Stimulated activated CD8-positive, alpha-beta memory T cell treated with anti-CD3 and anti-CD28 coated beads, Interleukin-4, amount 100 ng/mL, for 48 hours (primary cell): ENCODE measurements around the gene TRIM7.
"Not testable (repeated sequence)": the region's sequence is repeated elsewhere in the genome, so short reads cannot be mapped to it uniquely, and the experiment has no call there.

Source experiments
- DNase-seq: peaks from one replicate; pipeline ENCODE4 v3.0.0-alpha.2; 2020

TRIM7 gene

DNA sequence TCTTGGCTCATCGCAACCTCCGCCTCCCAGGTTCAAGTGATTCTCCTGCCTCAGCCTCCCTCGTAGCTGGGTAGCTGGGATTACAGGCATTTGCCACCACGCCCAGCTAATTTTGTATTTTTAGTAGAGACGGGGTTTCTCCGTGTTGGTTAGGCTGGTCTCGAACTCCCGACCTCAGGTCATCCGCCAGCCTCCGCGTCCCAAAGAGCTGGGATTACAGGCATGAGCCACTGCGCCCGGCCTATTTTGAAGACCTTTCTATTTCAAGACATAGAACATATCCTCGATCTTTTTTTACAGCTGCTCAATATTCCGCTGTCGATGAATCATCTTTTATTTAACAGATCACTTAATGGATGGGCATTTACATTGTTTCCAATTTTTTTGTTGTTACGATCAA, 5.7 kb upstream of the TRIM7 start:
- not testable (repeated sequence) for DNase-seq

DNA sequence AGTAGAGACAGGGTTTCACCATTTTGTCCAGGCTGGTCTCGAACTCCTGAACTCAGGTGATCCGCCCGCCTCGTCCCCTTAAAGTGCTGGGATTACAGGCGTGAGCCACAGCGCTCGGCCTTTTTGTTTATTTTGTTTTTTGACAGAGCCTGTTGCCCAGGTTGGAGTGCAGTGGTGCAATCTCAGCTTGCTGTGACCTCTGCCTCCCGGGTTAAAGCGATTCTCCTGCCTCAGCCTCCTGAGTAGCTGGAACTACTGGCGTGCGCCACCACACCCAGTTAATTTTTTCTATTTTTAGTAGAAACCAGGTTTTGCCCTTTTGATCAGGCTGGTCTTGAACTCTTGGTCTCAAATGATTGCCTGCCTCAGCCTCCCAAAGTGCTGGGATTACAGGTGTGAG, 5.2 kb upstream of the TRIM7 start:
- not testable (repeated sequence) for DNase-seq

DNA sequence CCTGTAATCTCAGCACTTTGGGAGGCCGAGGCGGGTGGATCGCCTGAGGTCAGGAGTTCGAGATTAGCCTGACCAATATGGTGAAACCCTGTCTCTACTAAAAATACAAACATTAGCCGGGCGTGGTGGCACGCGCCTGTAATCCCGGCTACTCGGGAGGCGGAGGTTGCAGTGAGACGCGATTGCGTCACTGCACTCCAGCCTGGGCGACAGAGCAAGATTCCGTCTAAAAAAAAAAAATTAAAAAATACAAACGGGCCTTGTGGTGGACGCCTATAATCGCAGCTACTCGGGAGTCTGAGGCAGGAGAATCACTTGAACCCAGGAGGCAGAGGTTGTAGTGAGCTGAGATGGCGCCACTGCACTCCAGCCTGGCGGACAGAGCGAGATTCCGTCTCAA, 4.0 kb upstream of the TRIM7 start:
- not testable (repeated sequence) for DNase-seq

DNA sequence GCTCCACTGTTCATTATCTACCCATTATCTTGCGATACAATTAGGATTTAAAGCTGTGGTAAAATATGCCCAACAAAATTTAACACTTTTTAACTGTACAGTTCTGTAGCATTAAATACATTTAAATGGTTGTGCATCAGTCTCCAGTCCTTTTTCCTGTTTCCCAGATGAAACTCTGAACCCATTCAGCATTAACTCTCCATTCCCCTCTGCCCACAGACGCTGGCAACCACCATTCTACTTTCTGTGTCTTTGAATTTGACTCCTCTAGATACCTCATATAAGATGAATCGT, 2.9 kb upstream of the TRIM7 start:
- no peak for DNase-seq

DNA sequence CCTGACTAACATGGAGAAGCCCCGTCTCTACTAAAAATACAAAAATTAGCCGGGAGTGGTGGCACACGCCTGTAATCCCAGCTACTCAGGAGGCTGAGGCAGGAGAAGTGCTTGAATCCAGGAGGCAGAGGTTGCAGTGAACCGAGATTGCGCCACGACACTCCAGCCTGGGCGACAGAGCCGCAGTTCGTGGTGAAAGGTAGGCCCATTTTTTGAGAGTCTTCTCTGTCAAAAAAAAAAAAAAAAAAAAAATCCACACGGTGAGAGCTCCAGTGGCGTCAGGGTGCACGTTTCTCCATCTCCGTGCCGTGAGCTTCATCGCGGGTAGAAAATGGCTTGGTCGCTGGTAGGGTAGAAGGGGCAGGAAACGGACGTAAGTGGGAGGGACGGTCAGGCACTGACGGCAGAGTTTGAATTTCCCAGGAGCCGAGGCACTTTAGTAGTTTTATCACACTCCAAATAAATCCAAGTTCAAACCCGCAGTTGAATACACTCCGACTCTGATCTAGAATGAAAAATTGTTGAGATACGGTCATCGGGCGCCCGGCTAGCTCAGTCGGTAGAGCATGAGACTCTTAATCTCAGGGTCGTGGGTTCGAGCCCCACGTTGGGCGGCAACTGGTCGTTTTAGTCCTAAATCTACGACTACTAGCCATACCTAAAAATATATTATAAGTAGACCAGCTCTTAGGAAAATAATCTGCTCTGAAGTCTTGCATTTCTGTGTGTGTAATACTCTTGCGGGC, 2.4 kb upstream of the TRIM7 start:
- peak; percentile 98 for DNase-seq

DNA sequence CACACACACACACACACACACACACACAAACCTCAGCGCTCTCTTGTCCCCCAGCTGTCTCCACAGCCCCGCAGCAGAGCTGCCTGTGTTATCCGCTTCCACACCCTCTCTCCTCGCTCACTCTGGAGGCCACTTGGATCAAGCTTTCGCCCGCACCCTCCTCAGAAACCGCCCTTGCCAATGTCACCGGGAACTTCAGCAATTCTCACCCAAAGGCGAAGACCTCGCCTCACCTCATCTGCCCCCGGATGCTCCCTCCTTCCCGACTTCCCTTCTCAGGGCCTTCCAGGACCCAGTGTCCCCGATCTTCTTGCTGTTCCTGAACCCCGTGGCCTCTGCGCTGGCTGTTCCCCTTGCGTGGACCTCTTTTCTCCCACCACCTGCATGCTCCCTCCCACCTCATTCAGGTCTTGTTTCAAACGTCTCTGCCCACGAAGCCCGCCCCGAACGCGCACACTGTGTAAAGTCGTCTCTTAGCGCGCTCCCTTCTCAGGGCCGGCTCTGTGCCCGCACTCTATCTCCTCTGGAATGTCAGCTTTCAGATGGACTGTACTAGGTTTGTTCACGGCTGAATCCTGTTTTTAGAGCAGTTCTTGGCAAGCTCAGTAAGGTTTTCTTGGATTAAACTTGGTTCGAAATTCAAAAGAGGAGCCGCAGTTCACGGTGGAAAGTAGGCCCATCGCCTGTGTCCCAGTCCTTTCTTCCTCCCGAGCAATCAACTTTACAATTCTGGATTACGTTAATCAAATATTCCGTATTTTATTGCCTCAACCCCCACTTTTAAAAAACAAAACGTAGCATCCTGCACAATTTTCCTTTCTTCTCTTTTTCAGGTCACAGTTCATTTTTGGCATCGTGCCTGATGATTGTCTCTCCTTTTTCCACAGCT, 1.0 kb upstream of the TRIM7 start:
- peak; percentile 53 for DNase-seq

DNA sequence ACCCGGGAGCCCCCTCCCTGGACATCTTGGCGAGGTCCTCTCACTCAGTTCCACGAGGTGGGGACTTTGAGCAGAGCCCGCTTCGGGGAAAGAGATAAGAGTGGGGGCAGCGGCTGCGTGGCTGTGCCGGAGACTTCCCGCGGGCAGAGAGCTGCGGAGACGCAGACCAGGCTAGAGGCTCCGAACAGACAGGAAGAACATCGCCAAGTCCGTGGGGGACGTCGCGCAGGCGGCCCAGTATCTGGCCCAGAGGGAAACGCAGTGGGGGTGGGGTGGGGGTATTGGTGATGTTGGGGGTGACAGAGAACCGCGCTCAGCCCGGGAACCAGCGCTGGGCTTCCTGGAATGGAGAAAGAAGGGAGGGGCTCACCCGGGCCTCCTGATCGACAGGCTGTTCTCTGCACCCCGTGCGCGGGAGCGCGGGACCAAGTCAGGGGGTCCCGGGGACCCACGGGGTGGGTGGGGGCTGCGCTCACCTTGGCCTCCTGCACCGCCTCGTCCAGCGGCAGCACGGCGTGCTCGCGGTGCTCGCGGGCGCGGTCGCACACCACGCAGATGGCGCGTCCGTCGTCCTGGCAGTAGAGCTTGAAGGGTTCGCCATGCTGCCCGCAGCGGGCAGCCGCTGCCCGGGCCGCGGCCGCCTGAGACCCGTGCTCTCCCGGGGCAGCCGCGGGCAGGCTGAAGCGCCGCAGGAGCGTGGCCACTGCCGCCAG, 727 bp downstream of the TRIM7 start:
- peak; percentile 45 for DNase-seq

DNA sequence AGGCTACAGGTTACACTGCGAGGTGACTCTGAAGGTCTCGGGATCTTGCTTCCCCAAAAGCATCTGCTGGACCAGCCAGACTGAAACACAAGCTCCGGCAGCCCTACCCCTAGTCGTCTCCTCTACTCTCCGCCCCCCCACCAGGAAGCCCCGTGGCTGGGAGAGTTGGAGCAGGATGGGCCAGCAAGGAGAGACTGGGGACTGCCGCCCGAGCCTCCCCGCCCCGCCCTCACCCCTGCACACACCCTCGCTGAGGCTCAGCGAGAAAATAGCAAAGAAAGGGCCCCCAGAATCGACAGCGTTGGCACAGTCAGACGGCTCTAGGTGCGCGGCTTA, 1.3 kb downstream of the TRIM7 start:
- DNase-seq = no peak

DNA sequence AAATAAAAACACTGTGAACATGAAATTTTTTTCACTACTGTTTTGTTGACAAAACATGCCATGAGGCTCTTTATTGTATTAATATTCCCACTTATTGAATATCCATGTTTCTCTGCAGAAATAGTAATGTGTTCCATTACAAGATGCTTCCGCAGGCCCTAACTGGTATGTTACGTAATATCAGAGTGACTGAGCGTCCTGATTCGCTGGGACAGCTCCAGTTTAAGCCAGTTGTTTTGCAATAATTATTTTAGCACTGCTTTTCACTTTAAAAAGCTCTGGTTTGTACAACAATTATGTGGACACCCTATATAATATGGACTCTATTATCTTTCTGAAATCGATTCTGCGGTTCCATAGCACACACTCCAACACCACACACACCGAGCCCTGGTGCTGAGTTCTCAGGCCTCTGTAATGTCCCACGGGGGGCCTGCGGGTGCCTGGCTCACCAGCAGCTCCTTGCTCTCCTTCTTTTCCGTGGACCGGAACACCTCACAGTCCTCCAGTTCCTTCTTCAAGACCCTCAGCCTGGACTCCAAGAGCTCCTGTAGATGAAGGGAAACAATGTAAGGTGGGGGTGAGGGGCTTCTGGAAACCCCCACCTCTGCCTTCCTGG, 1.8 kb downstream of the TRIM7 start:
- DNase-seq = no peak

DNA sequence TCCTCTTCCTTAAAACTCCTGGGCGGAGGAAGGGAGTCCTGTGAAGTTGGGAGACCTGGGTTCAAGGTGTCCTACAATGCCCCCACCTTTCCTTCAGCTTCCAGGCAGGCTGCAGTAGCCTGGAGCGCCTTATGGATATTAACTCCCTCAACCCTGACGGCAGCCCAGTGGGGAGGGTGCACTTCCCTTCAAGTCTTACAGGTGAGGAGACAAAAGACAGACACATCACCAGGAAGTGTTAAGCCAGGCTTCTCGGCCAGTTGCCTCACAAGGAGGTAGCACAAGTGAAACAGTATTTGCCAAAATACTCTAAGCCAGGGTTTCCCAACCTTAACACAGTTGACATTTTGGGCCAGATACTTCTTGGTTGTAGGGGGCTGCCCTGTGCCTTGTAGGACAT, 4.2 kb downstream of the TRIM7 start:
- no peak for DNase-seq

DNA sequence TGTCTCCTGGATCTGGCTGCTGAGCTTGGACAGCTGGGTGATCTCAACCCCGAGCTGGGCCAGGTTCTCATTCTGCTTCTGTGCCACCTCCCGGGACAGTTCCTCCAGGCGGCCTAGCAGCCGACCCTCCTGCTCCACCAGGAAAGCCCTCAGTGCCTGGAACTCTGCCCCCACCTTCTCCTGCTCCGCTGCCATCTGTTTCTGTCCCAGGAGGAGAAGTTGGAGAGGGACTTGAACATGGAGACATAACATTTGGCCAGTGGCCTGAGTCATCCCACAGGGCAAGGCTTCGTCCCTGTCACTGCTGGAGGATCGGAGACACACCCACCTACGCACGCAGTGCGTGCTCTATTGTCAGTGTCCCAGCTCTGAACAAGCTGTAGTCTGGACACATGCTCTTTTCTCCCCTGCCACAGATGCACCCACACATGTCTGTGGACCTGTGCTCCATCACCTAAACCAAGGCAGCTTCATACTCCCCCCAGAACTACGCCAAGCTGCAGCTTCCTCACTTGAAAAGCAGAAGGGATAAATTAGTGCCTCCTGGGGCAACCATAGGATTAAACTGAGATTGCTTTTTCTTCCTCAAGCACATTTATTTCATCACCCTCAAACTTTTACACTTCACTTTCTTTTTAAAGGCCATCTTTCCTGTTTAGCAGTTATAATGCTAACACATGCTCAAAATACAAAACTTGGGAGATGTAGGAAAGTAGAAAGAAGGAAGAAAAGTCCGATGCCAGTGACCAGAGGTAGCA, 4.9 kb downstream of the TRIM7 start:
- no peak for DNase-seq

DNA sequence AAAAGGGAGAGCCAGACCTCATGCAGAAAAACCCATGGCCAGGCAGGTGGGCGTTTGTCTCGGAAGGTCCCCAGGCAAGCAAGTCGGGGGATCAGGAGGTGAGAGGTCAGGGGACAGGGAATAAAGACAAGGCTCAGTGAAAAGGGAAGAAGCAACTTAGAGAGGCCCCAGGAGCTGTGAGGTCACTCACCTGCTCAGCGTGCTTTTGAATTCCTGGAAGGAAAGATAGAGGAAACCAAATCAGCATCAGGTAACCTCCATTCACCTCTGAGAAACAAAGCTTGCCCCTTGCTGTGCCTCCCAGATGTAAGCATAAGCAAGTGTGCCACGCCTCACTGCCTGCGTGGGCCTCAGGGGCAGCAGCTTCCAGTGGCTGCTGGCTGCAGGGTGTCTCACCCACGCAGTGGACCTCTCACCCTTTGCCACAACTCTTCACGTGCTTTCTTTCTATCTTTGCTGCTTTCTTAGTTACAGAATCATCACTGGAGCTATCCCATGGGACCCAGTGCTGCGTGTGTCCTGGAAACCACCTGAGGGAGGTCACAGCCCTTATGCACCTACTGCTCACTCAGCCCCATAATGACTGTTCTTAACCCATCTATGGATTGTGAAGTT, 6.0 kb downstream of the TRIM7 start:
- DNase-seq = no peak

DNA sequence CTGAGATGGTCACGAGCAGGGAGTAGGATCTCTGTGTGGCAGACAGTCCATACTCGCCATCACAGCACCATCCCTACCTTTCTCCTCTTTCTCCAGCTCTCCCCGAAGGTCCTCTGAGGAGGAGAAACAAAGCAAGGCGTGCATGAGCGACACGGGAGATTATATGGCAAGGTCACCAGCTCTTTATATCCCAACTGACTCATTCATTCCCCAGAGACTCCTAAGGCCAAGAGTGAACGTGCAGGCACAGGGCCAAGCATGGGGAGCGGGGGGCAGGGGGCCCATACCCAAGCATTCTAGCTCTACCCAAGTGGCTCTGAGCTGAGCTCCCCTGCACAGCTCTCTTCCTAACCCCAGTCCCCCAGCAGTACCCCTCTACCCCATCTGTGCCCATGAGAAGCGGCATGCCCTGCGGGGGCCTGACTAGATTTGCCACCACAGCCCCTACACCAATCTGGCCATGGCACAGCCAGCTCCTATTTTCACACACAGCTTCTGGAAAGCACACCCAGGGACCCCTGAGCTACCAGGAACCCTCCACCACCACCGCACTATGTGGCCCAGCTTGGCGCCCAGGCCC, 6.8 kb downstream of the TRIM7 start:
- DNase-seq = no peak

DNA sequence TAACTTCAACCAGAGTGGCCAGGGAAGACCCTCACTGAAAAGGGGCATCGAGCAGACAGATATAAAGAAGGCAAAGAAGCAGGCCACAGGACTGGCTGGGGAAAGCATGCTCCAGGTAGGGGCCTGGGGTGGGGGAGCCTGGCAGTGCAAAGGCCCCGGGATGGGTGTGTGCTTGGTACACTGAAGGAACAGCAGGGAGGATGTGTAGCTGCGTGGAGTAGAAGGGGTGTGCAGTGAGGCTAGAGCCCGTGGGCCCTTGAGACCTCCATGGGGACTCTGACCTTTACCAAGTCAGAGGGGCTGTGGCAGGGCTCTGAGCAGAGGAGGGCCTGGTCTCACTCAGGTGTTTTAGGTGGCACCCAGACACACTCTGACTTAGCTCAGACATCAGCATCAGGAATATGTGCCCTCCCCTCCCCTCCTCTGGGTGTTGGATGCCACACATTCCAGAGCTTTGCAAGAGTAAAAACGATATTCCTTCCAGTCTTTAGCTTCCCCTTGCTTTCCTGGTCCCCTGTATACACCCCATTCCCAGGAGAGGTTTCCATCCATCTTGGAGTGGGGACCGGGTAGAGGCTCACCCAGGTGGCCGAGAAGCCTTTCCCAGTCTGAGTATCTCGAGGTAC, 7.6 kb downstream of the TRIM7 start:
- no peak for DNase-seq

DNA sequence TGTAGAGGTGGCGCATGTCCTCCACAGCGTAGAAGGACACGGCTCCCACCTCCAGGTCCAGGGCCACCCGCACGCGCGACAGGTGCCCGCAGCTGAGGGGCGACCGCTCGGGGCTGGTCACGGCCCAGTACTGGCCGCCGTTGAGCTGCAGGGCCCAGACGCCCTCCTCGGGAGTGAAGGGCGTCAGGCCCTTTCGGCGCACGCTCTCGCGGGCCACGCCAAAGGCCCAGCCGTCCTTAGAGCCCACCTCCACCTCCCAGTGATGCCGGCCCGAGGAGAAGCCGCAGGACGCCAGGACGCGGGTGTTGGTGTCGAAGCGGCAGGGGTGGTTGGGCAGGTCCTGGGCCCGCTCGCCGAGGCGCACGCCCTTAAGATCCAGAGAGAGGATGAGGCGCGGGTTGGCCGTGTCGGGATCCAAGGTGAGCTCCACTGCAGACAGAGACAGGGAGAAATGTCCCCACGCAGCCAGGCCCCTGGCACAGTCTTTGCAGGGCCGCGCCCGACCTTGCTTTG, 9.7 kb downstream of the TRIM7 start:
- no peak for DNase-seq

DNA sequence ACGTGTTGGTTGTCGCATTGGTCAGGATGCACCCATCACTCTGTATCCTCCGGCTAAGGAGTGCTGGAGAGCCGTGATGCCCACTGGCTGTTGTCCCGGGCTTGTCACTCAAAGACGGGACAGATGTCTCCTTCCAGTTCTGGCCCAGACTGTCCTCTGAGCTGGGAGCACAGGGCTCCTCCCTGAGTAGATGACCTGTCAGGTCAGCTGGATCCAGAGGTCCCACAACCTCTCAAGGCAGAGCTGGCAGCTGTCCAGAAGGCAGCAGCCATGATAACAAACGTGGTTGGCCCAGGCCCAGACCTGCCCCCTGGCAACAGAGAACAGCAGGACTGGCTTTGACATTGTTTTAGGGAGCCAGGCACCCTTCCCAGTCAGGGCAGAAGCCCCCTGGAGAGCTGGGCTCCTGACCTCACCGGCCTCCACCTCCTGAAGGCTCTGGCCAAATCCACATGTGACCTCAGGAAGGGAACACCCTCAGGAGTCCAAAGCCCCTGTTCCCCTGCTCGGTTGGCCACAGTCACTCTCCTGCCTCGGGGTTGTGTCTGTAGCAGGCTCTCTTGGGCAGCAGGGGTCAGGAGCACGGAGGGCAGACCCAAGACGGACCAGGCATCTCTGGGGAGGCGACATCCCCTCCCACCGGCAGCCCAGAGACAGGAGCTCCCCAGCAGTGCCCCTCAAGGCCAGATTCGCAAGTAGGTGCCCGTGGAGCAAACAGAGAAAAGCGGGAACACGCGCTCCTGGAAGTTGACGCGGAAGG, 10.3 kb downstream of the TRIM7 start:
- DNase-seq = no peak

DNA sequence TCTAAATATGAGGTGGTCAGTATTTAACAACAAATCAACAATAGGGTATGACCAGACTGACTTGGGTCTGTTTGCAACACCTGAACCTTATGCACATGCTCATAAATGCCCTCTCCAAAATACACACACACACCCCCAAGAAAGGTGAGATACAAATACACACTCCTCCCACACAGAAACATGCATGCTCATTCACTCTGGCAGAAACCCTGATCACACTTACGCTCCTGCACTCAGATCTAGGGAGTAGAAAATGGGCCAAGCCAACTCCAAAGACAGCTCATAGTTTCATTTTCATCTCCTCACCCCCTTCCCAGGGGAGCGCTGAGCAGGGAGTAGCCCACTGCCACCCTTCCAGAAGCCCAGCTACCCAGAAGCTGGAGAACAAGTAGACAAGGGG, 11.3 kb downstream of the TRIM7 start:
- no peak for DNase-seq

DNA sequence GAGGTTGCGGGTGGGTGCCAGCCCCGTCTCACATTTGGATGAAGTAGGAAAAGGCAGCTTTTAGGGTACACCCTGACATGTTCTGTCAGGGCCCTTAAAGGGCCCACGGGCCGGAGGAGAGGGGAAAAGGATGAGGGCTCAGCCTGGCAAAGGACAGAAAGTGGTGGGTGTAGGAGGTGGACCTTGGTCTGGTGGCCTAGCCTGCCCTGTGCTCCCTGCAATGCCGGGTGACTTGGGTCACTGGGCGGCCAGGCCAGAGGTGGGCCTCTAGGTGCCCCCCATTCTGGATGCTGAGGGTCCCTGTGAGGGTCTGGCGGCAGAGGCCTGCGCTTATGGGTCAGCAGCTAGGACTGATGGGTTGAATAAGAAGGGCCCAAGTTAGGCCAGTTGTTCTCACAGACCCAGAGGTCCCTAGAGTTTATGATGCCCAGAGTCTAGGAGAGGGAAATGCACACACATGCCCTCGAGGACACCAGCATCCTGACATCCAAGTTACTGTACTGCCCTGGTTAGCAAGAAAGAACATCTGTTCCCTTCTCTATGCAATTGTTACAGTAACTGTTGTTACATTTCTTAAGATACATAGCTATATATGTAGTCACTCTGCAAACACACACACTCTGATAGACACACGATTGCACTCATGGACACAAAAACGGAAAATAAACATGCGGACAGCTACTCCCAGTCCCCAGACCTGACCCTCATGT, 12.5 kb downstream of the TRIM7 start:
- DNase-seq = no peak

DNA sequence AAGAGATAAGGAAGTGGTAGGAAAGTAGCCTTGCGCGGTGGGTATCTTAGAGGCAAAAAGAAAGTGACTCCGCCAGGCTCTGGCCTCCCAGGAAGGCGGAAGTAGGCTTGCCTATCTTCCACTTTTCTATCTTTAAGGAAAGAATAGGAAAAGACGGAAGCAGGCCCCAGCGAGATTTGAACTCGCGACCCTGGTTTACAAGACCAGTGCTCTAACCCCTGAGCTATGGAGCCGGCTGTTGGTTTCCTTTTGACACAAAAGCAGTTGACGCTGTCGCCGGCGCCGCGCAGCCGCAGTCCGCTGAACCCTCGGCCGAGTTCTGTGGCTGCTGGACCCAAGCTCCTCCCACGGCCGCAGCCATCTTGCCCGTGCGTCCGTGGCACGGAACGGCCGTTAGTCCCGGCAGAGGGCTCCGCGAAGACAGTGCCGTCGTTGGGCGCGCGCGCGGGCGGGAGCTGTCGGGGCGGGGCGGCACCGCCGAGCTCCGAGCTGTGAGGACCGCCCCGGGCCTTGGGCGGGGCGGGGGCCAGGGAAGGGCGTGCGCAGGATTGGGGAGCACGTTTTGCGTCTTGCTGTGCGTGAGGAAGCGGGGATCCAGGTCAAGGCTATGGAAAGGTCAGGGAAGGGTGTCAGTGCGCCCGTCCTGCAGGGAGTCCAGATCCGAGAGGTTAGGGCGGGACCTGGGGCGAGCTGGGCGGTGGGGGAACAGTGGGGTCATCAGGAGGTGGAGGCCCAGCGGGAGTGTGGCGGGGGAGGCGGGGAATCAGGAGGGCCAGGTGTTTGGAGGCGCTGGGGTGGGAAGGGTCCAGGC, 13.3 kb downstream of the TRIM7 start:
- peak; percentile 98 for DNase-seq
